HG03196 (cell line): ENCODE measurements around the gene ACKR1.

ENCODE experiments used
- ATAC-seq: cut with Tn5 transposase; IDR thresholded peaks from one replicate; pipeline ENCODE4 v1.9.1; 2021; ENCODE audit not compliant: unreplicated experiment

The ACKR1 gene, protein sequence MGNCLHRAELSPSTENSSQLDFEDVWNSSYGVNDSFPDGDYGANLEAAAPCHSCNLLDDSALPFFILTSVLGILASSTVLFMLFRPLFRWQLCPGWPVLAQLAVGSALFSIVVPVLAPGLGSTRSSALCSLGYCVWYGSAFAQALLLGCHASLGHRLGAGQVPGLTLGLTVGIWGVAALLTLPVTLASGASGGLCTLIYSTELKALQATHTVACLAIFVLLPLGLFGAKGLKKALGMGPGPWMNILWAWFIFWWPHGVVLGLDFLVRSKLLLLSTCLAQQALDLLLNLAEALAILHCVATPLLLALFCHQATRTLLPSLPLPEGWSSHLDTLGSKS

DNA sequence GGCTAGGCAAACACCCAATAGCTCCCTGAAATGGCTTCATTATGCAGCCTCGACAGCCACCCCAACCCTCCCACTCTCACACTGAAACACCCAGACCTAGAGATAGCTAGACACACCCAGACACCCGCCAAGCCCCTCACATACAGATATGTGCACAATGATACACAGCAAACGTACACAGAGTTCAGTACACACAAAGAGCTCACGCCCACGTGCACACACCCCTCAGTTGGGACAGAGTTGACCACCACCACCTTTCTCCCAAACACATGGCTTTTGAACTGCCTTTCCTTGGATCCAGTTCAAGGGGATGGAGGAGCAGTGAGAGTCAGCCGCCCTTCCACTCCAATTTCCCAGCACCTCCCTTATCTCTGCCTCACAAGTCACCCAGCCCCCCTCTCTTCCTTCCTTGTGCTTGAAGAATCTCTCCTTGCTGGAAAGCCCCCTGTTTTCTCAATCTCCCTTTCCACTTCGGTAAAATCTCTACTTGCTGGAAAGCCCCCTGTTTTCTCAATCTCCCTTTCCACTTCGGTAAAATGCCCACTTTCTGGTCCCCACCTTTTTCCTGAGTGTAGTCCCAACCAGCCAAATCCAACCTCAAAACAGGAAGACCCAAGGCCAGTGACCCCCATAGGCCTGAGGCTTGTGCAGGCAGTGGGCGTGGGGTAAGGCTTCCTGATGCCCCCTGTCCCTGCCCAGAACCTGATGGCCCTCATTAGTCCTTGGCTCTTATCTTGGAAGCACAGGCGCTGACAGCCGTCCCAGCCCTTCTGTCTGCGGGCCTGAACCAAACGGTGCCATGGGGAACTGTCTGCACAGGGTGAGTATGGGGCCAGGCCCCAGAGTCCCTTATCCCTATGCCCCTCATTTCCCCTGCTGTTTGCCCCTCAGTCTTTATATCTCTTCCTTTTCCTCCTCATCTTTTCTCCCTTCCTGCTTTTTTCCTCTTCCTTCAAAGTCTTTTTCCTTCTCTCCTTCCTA lies at the start of gene ACKR1:
TSS of gene ACKR1 (plus strand) at position 715 of the 981 bp plus-strand sequence. CDS start at position 800, 85 bp downstream.
- ATAC-seq: no peak

DNA sequence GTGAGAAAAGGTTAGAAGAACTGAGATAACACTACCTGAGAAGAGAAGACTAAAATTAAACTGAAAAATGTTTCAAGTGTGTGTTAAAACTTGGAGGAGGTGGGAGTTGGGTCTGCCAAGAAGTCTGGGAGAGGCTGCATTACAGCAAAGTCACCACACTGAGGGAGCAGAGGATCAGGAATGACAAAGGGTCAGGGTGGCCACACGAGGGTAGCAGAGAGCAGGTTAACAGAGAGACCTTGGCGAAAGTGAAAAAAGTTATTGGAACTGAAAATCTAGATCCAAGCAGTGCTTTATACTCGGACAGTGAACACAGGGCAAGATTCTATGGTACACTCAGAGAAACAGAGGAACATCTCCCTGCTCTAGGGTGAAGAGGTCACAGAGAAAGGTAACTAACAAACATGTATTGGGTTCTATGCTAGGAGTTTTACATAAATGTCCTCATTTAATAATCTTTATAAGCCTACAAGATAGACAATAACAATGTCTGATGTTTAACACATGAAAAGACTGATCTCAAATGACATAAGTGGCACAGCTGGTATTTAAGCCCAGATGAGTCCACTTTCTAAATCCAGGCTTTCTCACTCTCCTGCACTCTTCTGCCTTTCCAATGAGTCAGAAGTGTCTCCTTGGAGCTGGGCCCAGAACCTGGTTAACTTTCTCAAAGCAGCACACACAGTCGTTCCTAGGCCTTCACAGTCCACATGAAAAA lies 43.5 kb upstream of the ACKR1 start:
- ATAC-seq: peak; percentile 90

DNA sequence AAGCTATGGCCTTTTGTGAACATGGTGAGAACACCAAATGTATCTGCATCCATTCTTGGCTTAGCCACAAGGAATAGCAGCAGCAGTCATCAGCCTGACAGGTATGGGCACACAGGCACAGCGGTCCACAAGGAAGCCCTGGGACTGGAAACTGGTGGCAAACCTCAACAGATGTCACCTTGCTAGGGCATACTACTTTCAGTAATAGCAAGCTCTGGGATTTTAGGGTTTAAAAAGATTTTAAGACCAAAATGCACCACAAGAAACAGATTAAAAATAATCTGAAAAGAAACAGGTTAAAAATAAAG lies 43.0 kb upstream of the ACKR1 start:
- ATAC-seq: no peak

DNA sequence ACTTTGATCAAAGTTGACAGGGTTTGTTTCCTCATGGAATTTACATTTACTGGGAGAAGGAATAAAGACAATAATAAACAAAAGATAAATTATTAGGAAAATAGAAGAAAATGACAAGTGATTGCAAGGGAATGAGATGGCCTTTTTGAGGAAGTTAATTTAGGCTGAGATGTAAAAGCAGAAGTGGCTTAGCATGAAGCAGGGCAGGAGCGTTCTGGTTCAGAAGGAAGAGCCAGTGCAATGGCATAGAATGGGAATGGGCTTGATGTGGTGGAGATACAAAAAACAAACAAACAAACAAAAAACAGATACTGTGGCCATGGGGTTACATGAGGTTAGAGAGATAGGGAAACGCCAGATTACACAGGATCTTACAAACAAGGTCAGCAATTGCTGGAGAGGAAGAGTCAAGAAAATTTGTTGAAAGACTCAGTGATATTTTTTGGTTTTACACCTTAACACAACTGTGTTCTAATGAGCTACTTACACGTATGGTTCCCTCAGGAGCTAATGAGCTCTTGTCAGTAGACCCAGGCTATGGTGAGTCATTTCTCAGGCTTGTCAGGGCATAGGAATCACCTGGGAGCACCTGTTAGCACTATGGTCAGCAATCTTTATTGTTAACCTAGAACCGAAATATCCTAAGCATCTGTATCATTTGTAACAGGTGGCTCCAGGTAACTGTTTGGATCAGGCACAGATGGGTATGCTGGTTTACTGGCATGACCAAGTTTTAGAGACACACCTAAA lies 42.0 kb upstream of the ACKR1 start:
- ATAC-seq: no peak

DNA sequence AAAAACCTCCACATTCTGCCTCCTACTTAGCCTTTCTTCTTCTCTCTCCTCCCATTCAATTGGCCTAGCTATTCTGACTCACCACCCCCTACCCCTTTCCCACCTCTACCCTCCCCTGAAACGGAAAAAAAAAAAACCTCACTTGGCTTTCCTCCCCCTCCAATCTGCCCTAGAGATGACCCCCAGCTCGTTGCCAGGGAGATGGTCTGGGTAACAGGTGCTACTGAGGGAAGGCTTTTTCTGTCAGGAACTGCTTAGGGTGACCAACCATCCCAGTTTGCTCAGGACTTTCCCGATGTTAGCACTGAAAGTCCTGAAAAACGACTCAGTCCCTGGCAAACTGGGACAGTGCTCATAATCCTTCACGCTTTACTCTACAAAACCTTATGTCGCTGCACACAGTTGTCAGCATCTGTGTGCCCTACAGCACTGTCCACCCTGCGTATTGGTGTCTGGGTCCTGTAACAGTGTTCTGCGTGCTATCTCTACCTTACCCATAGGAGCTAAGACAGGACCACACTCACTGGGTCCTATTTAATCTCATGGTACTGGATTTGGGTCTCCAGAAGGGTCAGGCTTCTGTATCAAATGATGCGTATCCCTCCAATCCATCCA lies 41.0 kb upstream of the ACKR1 start:
- no peak for ATAC-seq

DNA sequence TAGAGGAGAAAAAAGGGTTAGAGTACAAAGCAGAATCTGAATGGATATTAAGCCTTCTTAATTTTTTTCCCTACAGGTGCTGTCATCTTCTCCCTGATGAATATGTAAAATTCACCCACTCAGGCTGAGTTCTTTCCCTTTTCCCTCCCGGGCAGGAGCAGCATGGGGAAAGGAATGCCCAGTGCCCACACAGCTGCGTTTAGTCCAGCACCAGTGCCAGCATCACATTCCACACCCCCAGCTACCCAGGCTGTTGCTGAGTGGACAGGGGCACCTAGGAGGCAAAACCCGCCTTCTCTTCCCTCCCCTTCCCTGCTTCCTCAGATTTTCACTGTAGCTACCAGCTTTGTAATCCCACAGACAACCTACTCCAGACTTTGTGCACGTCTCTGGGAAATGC lies 36.6 kb upstream of the ACKR1 start:
- no peak for ATAC-seq

DNA sequence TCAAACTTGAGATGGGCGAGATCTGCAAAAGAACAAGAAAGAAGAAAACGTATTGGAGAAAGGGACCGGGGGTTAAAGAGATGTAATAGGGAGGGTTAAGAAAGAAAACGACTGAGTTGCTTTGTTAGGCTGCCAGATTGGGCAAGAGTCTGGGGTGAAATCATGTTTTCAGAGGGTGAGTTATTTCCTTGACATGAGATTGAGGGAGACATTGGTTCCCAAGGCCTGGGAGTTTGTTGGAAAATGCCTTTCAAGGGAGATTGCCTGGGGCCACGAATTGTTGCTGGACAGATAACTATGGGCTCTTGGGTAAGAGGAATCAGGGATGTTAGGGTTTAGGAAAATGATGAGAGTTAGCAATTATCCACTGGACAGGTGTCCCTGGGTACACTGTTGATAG lies 34.0 kb upstream of the ACKR1 start:
- no peak for ATAC-seq

DNA sequence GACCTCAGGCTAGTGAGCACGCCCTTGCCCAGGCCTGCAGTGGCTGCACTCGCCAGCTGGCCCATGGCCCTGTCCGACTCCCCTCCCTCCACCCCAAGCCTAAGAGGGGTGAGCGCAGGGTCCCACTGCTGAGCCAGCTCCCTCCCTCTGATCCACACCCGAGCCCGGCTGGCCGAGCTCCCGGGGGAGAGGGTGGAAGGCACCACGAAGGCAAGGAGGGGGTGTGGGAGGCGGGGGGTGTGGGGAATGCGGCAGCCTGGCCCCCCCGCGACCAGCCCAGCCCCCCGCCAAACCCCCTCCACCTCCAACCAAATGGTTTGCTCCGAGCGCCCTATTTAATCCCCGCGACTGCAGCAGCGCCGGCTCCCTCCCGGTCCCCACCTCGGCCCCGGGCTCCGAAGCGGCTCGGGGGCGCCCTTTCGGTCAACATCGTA lies 33.4 kb upstream of the ACKR1 start, which contains the start of gene CADM3:
TSS of gene CADM3 (plus strand) at position 362 of the 434 bp plus-strand sequence. CDS start 151 bp downstream, outside the sequence.
- ATAC-seq: no peak

DNA sequence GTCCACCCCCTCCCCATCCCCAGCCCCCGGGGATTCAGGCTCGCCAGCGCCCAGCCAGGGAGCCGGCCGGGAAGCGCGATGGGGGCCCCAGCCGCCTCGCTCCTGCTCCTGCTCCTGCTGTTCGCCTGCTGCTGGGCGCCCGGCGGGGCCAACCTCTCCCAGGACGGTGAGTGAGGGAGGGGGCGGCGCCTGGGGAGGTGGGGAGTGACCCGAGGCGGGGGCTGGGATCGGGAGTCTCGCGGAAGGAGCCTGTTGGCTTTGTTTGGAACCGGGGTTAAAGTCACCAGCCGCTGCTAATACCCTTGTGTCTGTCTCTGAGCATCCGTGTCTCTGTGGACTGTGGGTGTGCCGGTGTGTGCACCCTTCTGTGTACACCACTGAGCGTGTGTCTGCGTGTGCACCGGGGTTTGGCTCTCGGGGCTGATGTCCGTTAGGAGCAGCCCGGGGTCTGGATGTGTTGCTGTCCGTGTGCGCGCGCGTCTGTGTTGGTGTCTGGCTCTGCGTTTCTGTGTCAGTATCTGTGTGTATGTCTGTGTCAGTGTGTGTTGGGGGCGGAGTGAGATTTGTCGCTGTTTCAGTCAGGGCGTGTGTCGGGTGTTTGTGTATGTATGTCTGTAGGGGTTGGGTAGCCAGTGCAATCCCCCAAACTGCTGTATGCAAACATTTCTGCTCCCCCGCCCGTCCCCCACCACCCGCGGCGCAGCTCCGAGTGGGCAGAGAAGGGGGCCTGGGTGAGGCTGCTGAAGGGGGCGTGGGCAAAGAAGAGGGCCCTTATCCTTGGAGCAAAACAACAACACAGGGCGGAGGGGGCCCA lies 32.8 kb upstream of the ACKR1 start:
- ATAC-seq: no peak

DNA sequence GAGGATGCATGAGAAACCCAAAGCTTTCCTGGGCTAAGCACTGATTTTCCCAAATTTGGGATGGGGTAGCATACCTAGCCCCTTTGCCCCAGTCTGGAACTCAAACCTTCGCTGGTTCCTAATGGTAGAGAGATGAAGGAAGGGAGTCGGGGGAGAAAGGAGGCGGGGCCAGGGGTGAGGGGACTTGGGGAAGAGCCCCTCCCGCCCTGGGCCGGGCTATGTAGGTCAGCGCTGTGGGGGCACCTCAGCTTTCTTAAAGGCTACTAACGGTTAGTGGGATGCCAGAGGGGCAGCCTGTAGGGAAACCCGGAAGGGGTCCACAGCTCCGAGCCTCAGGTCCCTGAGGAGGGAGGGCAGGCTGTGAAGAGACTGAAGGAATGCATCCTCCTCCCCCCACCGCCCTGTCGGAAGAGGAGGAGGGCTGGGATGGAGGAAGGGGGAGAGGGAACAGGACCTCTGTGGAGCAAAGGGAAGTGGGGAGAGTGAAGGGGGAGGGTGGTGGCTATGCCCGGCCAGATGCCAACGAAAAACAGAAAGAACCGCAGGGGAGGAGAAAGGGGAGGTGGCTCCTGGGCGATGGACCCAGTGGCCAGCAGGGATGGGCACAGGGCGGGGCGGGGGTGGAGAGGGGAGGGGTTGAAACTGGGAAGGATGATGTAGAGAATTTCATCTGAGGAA lies 31.9 kb upstream of the ACKR1 start:
- ATAC-seq: no peak

DNA sequence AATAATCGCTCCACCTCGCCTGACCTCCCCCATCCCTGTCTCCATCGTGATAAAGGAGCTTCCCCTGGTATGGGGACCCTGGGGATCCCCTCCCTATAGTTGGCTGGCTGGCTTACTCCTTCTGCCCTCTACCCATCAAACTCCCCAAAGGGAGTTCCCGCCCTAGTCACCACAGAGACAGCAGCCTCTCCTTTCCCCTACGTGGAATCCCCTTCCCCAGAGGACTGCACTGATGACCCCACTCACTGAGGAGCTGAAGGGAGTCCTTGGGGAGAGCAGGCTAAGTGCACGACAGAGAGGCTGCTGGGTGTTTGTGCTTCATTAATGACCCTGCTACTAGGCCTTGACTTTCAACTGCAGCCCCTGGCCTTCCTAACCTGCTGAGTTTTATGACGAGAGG lies 31.4 kb upstream of the ACKR1 start:
- ATAC-seq: no peak

DNA sequence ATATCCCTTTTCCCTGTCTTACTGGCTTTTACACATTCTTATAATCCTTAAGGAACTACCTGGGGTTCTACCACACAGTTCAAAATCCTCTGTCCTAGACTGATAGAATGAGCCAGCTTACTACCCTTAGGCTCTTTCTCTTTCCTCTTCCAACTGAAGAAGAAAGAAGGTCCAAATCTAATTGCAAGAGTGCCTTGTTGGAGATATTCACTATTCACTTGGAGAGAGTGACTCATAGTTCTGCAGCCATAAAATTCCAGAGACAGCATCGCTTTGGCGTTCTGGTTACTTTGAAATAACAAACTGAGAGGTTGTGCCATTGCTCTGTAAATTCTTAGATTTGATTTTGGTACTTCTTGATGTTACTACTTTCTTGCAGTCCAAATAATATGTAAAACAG lies 29.1 kb upstream of the ACKR1 start:
- ATAC-seq: no peak

DNA sequence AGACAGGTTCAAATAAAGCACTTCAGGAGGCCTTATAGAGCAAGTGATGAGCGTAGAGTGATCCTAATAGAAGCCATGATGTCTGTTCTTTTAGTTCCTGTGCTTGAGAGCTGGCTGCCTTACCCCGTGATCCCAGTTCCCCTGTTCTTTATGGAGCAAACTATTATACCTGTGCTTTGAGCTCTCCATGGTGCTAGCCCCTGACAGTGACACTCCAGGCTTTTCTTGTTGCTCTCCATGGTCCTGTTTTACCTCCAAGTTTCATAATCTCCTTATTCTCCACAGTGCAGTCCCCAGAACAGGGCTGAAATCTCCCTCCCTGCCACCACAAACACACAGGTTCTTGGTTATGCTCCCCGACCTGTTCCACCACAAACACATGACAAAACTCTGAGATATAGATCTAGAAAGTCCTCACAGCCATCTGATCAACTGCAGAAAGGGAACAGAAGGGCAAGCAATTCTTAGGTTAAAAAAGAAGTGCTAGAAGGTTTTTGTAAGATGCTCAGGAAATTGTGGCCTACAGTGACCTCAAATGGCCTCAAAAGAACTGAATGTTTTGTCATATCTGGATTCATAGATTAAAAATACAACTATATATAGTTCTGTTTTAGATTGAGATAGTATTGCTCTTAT lies 27.3 kb upstream of the ACKR1 start:
- ATAC-seq: no peak

DNA sequence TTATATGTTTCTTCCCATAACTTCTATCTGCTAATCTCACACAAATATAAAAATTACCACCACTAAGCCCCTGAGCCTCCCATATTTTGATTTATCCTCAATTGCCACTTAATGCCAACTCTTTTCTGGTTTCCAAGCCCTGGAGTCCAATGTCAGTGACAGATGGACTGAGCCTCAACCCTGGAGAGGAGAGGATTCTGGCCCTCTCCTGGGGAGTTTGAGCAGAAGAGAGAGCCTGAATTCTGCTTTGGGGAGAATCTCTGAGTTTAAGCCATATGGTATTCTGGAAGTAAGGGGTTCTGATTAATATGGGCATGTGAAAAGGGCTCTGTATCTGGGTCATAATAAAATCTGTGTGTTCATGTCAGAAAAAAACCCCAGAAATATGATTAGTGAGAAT lies 24.8 kb upstream of the ACKR1 start:
- ATAC-seq: no peak

DNA sequence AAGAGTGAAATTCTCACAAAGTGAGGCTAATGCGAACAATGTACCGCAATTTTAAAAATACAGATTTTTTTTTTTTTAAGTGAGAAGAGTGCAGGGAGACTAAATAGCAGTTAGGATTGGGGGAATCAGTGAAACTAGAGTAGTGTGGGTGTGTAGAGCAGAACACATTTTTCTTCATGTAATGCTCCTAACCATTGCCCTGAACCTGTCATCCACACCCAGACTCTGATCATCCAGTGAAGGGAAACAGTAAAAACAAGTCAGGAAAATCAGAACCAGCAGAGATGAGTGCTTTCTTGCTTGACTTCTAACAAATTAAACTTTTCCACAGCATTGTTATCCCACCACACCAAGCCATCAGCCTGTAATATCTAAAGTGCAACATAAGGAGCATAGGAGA lies 24.2 kb upstream of the ACKR1 start:
- no peak for ATAC-seq

DNA sequence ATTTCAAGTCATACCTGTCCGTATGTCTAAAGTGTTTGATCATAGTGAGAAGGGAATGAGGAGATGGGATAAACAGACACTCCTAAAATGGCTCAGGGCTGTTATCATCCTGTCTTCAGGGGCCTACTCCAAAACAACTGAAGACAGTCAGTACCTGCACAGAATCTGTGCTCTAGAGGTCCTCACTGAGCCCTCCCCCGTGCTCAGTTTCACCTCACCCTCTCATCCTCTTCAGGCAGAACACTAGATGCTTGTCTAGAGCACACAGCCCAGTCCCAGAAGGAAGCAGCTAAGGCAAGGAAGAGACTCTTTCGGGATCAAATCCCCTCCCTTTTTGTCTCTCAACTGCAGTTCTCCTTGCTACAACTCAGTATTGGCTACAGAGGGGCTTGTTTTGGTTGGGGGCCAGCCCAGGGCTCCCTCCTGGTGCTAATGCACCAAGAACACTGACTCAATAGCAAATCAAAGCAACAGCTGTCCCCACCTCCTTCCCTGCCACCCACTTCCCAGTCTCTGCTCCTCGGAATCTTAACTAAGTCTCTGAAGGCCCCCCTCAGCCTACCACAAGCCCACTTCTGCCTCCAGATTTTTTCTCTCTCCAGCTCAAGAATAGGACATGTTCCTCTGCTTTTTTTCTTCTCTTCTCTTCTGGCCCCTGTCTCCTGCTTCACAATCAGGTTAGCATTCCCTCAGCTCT lies 23.2 kb upstream of the ACKR1 start:
- ATAC-seq: no peak

DNA sequence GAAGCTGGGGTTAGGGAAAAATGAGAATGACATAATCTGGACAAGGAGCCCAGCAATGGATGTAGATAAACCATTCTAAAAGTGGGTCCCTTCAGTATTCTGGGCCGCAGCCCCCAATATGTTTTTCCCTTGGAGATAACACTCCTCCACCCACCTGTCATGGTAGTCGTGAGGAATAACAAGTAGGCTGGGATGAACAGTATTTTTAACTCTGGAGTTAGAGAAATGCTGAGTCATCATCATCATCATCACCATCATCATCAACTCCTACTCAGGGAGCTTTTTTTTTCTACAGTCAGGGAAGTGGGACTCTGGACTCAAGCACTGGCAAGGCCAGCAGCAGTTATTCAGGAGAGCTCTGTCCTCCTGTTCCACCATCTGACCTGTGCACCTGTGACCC lies 20.5 kb upstream of the ACKR1 start:
- no peak for ATAC-seq

DNA sequence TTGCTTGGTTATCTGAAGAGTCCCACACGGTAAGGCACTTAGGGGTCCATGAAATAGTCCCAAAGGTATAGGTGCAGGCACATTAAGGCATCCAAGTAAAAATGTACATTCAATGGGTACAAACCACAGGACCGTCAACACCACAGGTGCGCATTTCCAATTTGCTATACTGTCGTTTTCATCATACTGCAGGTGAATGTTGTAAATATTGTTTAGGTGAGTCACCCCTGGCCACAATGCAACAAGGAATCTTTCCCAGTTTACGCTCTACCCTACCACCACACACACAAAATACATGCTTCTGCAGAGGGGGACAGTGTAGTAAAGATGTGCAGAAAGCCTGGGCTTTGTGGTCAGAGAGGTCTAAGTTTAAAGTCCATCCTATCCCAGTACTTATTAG lies 19.6 kb upstream of the ACKR1 start:
- no peak for ATAC-seq
